ENCODE results near the gene PDGFB. TPM values are rescaled to one million over a fixed set of nuclear protein-coding genes. Genes with fewer than 3 reads are reported as not detected.

PDGFB gene
- total and polyA plus RNA-seq, 9 of the 15 experiments (the other 6 are each of a cell fraction or from before 2014, with no cell fraction given): 0.07 to 4.0 (median 0.48) TPM; not detected in 1

- TF ChIP-seq NR2C1 (IDR thresholded peaks at IDR 0.05): peak; percentile 95
- peak; percentile 97 for TF ChIP-seq NR2C1 (tag; IDR thresholded peaks at IDR 0.05)
- no peak for TF ChIP-seq SNIP1 (IDR thresholded peaks at IDR 0.05; ENCODE audit: low read depth)
- peak; percentile 89; the same call in 1 of the 2 replicates for TF ChIP-seq MYNN (IDR thresholded peaks at IDR 0.05)
- no peak for TF ChIP-seq MYNN (CRISPR knock-in tag; IDR thresholded peaks at IDR 0.05)
- no peak for TF ChIP-seq TGIF2 (CRISPR knock-in tag; IDR thresholded peaks at IDR 0.05)
- TF ChIP-seq ZNF274 (IDR thresholded peaks at IDR 0.05; ENCODE audit: borderline replicate concordance, low read depth, low read length): no peak
- no peak for TF ChIP-seq THRA (IDR thresholded peaks at IDR 0.05)
- TF ChIP-seq STAT6 (CRISPR knock-in tag; IDR thresholded peaks at IDR 0.05): no peak
- TF ChIP-seq ZBTB40 (IDR thresholded peaks at IDR 0.05): peak; percentile 78
- TF ChIP-seq ZBTB40 (CRISPR knock-in tag; IDR thresholded peaks at IDR 0.05): no peak
- no peak for TF ChIP-seq CREB5 (CRISPR knock-in tag; IDR thresholded peaks at IDR 0.05)
Measured at GRCh38 chr22:39219071-39220039, 25.4 kb downstream of the PDGFB start (continued).

Measured in K562 (cell line).